ENCODE measurements around the gene IPP.
"Not testable (repeated sequence)": the region's sequence is repeated elsewhere in the genome, so short reads cannot be mapped to it uniquely, and the experiment has no call there.

The IPP gene

GRCh38 chr1:45750298-45751038, at the start of gene IPP:
IPP (minus strand) TSS chr1:45750653; CDS start chr1:45746411, 4,242 bp downstream.
- DNase-seq: peak; percentile 98

- no peak for DNase-seq
Observed at GRCh38 chr1:45796946-45797345, 46.5 kb upstream of the IPP start.

- no peak for DNase-seq
Observed at GRCh38 chr1:45796381-45796780, 45.9 kb upstream of the IPP start.

GRCh38 chr1:45793942-45794604, 43.6 kb upstream of the IPP start:
- DNase-seq: no peak

GRCh38 chr1:45792744-45793143, 42.3 kb upstream of the IPP start:
- no peak for DNase-seq

- DNase-seq: no peak
Observed at GRCh38 chr1:45789601-45790000, 39.1 kb upstream of the IPP start.

GRCh38 chr1:45787905-45788304, 37.5 kb upstream of the IPP start:
- no peak for DNase-seq

- DNase-seq: no peak
Observed at GRCh38 chr1:45785583-45785982, 35.1 kb upstream of the IPP start.

- no peak for DNase-seq
Observed at GRCh38 chr1:45775794-45776193, 25.3 kb upstream of the IPP start.

- no peak for DNase-seq
Observed at GRCh38 chr1:45772971-45773370, 22.5 kb upstream of the IPP start.

GRCh38 chr1:45769261-45769932, 18.9 kb upstream of the IPP start:
- DNase-seq: no peak

- DNase-seq: no peak
Observed at GRCh38 chr1:45767035-45767434, 16.6 kb upstream of the IPP start.

- no peak for DNase-seq
Observed at GRCh38 chr1:45765999-45766792, 15.7 kb upstream of the IPP start.

GRCh38 chr1:45762291-45762690, 11.8 kb upstream of the IPP start:
- no peak for DNase-seq

- no peak for DNase-seq
Observed at GRCh38 chr1:45755697-45756096, 5.2 kb upstream of the IPP start.

GRCh38 chr1:45753248-45754037, 3.0 kb upstream of the IPP start:
- no peak for DNase-seq

- DNase-seq: no peak
Observed at GRCh38 chr1:45752441-45753052, 2.1 kb upstream of the IPP start.

- no peak for DNase-seq
Observed at GRCh38 chr1:45752014-45752413, 1.6 kb upstream of the IPP start.

GRCh38 chr1:45751039-45751838, 786 bp upstream of the IPP start:
- not testable (repeated sequence) for DNase-seq

GRCh38 chr1:45746922-45747321, 3.5 kb downstream of the IPP start:
- DNase-seq: no peak

- not testable (repeated sequence) for DNase-seq
Observed at GRCh38 chr1:45739641-45740156, 10.8 kb downstream of the IPP start.

Measured in NCI-H2029 treated with DMSO at 0.1 percent for 48 hours (cell line).